Measurements from ENCODE around the gene MINDY3.

The MINDY3 gene

GRCh38 chr10:15747632-15748031, 112.7 kb downstream of the MINDY3 start:
- Mint-ChIP-seq H3K27ac (no peak overlapping the region), H3K4me1 (peaks cover 30% of the 10 kb centered on the region), H3K36me3 (ENCODE audit: low read depth) (no peaks in the 10 kb centered on the region), H3K4me3 (no peak overlapping the region), H3K9me3 (no peaks in the 10 kb centered on the region), H3K27me3 (ENCODE audit: low read depth, poor library complexity) (no peaks in the 10 kb centered on the region)
- DNase-seq, result no peak
- TF ChIP-seq CTCF (IDR thresholded peaks at IDR 0.05), result no peak

- peaks cover 4% of the 10 kb centered on the region for H3K27me3 Mint-ChIP-seq (ENCODE audit: low read depth, poor library complexity)
- TF ChIP-seq CTCF (IDR thresholded peaks at IDR 0.05), result no peak
- no peaks in the 10 kb centered on the region for H3K9me3 Mint-ChIP-seq
- no peaks in the 10 kb centered on the region for H3K36me3 Mint-ChIP-seq (ENCODE audit: low read depth)
- peaks cover 30% of the 10 kb centered on the region for H3K4me1 Mint-ChIP-seq
- no peak overlapping the region for H3K27ac Mint-ChIP-seq
- no peak for DNase-seq
- no peak overlapping the region for H3K4me3 Mint-ChIP-seq
Measured at GRCh38 chr10:15745751-15746150, 114.6 kb downstream of the MINDY3 start.

GRCh38 chr10:15744217-15744865, 116.0 kb downstream of the MINDY3 start:
- peaks cover 4% of the 10 kb centered on the region for H3K27me3 Mint-ChIP-seq (ENCODE audit: low read depth, poor library complexity)
- no peak overlapping the region for H3K4me3 Mint-ChIP-seq
- peak; percentile 64 for DNase-seq
- no peaks in the 10 kb centered on the region for H3K9me3 Mint-ChIP-seq
- H3K27ac Mint-ChIP-seq, result no peak overlapping the region
- TF ChIP-seq CTCF (IDR thresholded peaks at IDR 0.05), result peak; percentile 61
- peaks cover 30% of the 10 kb centered on the region for H3K4me1 Mint-ChIP-seq
- H3K36me3 Mint-ChIP-seq (ENCODE audit: low read depth), result no peaks in the 10 kb centered on the region

- Mint-ChIP-seq H3K27me3 (ENCODE audit: low read depth, poor library complexity) (peaks cover 6% of the 10 kb centered on the region), H3K4me1 (peaks cover 30% of the 10 kb centered on the region), H3K36me3 (ENCODE audit: low read depth) (no peaks in the 10 kb centered on the region), H3K9me3 (no peaks in the 10 kb centered on the region), H3K4me3 (no peak overlapping the region), H3K27ac (no peak overlapping the region)
- no peak for DNase-seq
- no peak for TF ChIP-seq CTCF (IDR thresholded peaks at IDR 0.05)
Measured at GRCh38 chr10:15743443-15743842, 116.9 kb downstream of the MINDY3 start.

GRCh38 chr10:15742836-15743235, 117.5 kb downstream of the MINDY3 start:
- no peaks in the 10 kb centered on the region for H3K9me3 Mint-ChIP-seq
- H3K4me1 Mint-ChIP-seq, result peaks cover 24% of the 10 kb centered on the region
- peaks cover 8% of the 10 kb centered on the region for H3K27me3 Mint-ChIP-seq (ENCODE audit: low read depth, poor library complexity)
- H3K27ac Mint-ChIP-seq, result no peak overlapping the region
- TF ChIP-seq CTCF (IDR thresholded peaks at IDR 0.05), result no peak
- no peak overlapping the region for H3K4me3 Mint-ChIP-seq
- DNase-seq, result no peak
- no peaks in the 10 kb centered on the region for H3K36me3 Mint-ChIP-seq (ENCODE audit: low read depth)

- H3K4me3 Mint-ChIP-seq, result no peak overlapping the region
- H3K27me3 Mint-ChIP-seq (ENCODE audit: low read depth, poor library complexity), result peaks cover 8% of the 10 kb centered on the region
- peaks cover 21% of the 10 kb centered on the region for H3K4me1 Mint-ChIP-seq
- no peak overlapping the region for H3K27ac Mint-ChIP-seq
- TF ChIP-seq CTCF (IDR thresholded peaks at IDR 0.05), result no peak
- peaks cover 4% of the 10 kb centered on the region for H3K9me3 Mint-ChIP-seq
- no peaks in the 10 kb centered on the region for H3K36me3 Mint-ChIP-seq (ENCODE audit: low read depth)
- DNase-seq, result no peak
Measured at GRCh38 chr10:15742102-15742501, 118.2 kb downstream of the MINDY3 start.

Measured in nephron progenitor cell (in vitro differentiated cells).